ENCODE results near the gene NXPH3.

GRCh38 chr17:49600949-49601348 is 25.3 kb downstream of the NXPH3 start:
- no peak for TF ChIP-seq GATA2 (IDR thresholded peaks at IDR 0.05; ENCODE audit: low read depth, low read length)
- TF ChIP-seq GATA3 (IDR thresholded peaks at IDR 0.05; ENCODE audit: low read depth, low read length), result no peak

All from SH-SY5Y (cell line).